ENCODE data around the gene ABLIM1.

- TF ChIP-seq MAX (IDR thresholded peaks at IDR 0.05; ENCODE audit: low read depth, low read length): no peak
- no peak for TF ChIP-seq CBX3 (IDR thresholded peaks at IDR 0.05; ENCODE audit: borderline replicate concordance, low read depth)
- no peak for TF ChIP-seq E2F8 (IDR thresholded peaks at IDR 0.05; ENCODE audit: low read depth, partially characterized antibody)
- TF ChIP-seq WRNIP1 (IDR thresholded peaks at IDR 0.05; ENCODE audit: borderline replicate concordance, low read depth, low read length): no peak
- TF ChIP-seq RELB (IDR thresholded peaks at IDR 0.05; ENCODE audit: low read depth): no peak
- TF ChIP-seq CEBPB (IDR thresholded peaks at IDR 0.05; ENCODE audit: borderline replicate concordance in 1 of 2, low read depth in 2 of 2, low read length in 2 of 2): no peak
Measured at GRCh38 chr10:114430688-114431413, 227.2 kb downstream of the ABLIM1 start.
